Right lobe of liver (tissue), 4 donors: ENCODE results near the gene KIF4A.

Experiments
- CTCF ChIP-seq, 4 donors: fragments of 200-600 bp in 3 of 4; fragments of 450-650 bp in 1 of 4; IDR thresholded peaks; one replicate each; pipeline versions ENCODE4 v1.5.1 to v1.8.0; 2016 to 2022; ENCODE audit warnings: antibody characterized with exemption in 4 of 4, mild to moderate bottlenecking in 2 of 4
- POLR2A ChIP-seq: fragments of 450-650 bp; IDR thresholded peaks from one replicate; pipeline ENCODE4 v1.6.1; 2017; ENCODE audit warnings: antibody characterized with exemption, mild to moderate bottlenecking
- donor health status: DM: no; HTN: no; CAD: no.
- donor health status: DM: no; HTN: no; CAD: no.
- donor health status: DM: no; HTN: yes; CAD: no.

- TF ChIP-seq CTCF (IDR thresholded peaks at IDR 0.05) (no peak), POLR2A (no peak)
Measured at GRCh38 chrX:70324326-70324725, 34.4 kb downstream of the KIF4A start.
